Measurements from ENCODE around the gene PGM2. TPM values are rescaled to one million over a fixed set of nuclear protein-coding genes. Genes with fewer than 3 reads are reported as not detected.

PGM2 gene
- polyA plus RNA-seq, 1 donor from 2014 or later, result 9.3 TPM

- Histone ChIP-seq H4K20me1 (ENCODE audit: insufficient read depth) (no peaks in the 10 kb centered on the region), H3K9me3 (ENCODE audit: low read length) (no peaks in the 10 kb centered on the region), H3K79me2 (replicated peaks; ENCODE audit: insufficient read depth, low read length) (no peaks in the 10 kb centered on the region), H3K27ac (ENCODE audit: low read length) (no peak overlapping the region), H3K27me3 (ENCODE audit: insufficient read depth, low read depth, low read length) (no peaks in the 10 kb centered on the region), H3K36me3 (ENCODE audit: insufficient read depth, low read length) (no peaks in the 10 kb centered on the region), H3K9me2 (ENCODE audit: insufficient read depth, low read length) (no peaks in the 10 kb centered on the region), H3F3A (ENCODE audit: insufficient read depth, low read length, poor library complexity, severe bottlenecking) (no peaks in the 10 kb centered on the region), H3K4me3 (ENCODE audit: low read length) (no peak overlapping the region), H3K9ac (ENCODE audit: low read length) (no peak overlapping the region), H3K4me2 (ENCODE audit: low read length) (no peak overlapping the region), H2AFZ (ENCODE audit: low read depth, low read length) (no peak overlapping the region)
- TF ChIP-seq EP300 (conservative IDR thresholded peaks at IDR 0.05; ENCODE audit: poor library complexity, severe bottlenecking) (no peak), POLR2AphosphoS5 (IDR thresholded peaks at IDR 0.05) (no peak), EZH2 (IDR thresholded peaks at IDR 0.05; ENCODE audit: borderline replicate concordance, insufficient read depth, low read length, poor library complexity, severe bottlenecking) (no peak), SMC3 (conservative IDR thresholded peaks at IDR 0.05; ENCODE audit: poor library complexity) (no peak), TAF1 (IDR thresholded peaks at IDR 0.05; ENCODE audit: low read depth) (no peak), RAD21 (conservative IDR thresholded peaks at IDR 0.05) (no peak), MXI1 (conservative IDR thresholded peaks at IDR 0.05; ENCODE audit: poor library complexity, severe bottlenecking) (no peak)
- TF ChIP-seq, protein P1, sequence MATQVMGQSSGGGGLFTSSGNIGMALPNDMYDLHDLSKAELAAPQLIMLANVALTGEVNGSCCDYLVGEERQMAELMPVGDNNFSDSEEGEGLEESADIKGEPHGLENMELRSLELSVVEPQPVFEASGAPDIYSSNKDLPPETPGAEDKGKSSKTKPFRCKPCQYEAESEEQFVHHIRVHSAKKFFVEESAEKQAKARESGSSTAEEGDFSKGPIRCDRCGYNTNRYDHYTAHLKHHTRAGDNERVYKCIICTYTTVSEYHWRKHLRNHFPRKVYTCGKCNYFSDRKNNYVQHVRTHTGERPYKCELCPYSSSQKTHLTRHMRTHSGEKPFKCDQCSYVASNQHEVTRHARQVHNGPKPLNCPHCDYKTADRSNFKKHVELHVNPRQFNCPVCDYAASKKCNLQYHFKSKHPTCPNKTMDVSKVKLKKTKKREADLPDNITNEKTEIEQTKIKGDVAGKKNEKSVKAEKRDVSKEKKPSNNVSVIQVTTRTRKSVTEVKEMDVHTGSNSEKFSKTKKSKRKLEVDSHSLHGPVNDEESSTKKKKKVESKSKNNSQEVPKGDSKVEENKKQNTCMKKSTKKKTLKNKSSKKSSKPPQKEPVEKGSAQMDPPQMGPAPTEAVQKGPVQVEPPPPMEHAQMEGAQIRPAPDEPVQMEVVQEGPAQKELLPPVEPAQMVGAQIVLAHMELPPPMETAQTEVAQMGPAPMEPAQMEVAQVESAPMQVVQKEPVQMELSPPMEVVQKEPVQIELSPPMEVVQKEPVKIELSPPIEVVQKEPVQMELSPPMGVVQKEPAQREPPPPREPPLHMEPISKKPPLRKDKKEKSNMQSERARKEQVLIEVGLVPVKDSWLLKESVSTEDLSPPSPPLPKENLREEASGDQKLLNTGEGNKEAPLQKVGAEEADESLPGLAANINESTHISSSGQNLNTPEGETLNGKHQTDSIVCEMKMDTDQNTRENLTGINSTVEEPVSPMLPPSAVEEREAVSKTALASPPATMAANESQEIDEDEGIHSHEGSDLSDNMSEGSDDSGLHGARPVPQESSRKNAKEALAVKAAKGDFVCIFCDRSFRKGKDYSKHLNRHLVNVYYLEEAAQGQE (IDR thresholded peaks at IDR 0.05; ENCODE audit: borderline replicate concordance), result no peak
- TF ChIP-seq, protein P2, sequence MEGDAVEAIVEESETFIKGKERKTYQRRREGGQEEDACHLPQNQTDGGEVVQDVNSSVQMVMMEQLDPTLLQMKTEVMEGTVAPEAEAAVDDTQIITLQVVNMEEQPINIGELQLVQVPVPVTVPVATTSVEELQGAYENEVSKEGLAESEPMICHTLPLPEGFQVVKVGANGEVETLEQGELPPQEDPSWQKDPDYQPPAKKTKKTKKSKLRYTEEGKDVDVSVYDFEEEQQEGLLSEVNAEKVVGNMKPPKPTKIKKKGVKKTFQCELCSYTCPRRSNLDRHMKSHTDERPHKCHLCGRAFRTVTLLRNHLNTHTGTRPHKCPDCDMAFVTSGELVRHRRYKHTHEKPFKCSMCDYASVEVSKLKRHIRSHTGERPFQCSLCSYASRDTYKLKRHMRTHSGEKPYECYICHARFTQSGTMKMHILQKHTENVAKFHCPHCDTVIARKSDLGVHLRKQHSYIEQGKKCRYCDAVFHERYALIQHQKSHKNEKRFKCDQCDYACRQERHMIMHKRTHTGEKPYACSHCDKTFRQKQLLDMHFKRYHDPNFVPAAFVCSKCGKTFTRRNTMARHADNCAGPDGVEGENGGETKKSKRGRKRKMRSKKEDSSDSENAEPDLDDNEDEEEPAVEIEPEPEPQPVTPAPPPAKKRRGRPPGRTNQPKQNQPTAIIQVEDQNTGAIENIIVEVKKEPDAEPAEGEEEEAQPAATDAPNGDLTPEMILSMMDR (IDR thresholded peaks at IDR 0.05; ENCODE audit: poor library complexity, severe bottlenecking), result no peak
Observed at GRCh38 chr4:37864786-37865185, 38.3 kb downstream of the PGM2 start.

DNA sequence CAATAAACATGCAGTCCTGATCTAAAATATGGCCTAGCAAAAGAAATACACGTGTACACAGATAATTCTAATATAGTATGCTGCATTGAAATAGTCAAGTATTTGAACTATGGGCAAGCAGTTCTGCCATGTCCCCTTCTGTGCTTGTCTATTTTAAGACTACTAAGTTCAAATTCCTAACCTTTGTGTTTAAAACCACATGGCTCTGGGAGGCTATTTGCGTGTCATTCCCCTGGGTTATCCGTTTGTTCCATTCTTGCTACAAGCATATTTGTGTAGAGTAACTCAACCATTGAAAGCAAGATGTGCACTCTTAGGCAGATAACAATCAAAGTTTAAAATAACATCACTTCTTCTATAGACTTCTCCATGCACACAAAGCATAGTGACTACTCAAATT, 39.0 kb downstream of the PGM2 start:
- Histone ChIP-seq H3K9me2 (ENCODE audit: insufficient read depth, low read length) (no peaks in the 10 kb centered on the region), H3K27ac (ENCODE audit: low read length) (no peak overlapping the region), H3K4me2 (ENCODE audit: low read length) (no peak overlapping the region), H3K9ac (ENCODE audit: low read length) (no peak overlapping the region), H3K79me2 (replicated peaks; ENCODE audit: insufficient read depth, low read length) (no peaks in the 10 kb centered on the region), H4K20me1 (ENCODE audit: insufficient read depth) (no peaks in the 10 kb centered on the region), H3K27me3 (ENCODE audit: insufficient read depth, low read depth, low read length) (no peaks in the 10 kb centered on the region), H3K4me3 (ENCODE audit: low read length) (no peak overlapping the region), H3F3A (ENCODE audit: insufficient read depth, low read length, poor library complexity, severe bottlenecking) (no peaks in the 10 kb centered on the region), H3K9me3 (ENCODE audit: low read length) (no peaks in the 10 kb centered on the region), H3K36me3 (ENCODE audit: insufficient read depth, low read length) (no peaks in the 10 kb centered on the region), H2AFZ (ENCODE audit: low read depth, low read length) (no peak overlapping the region)
- TF ChIP-seq SMC3 (conservative IDR thresholded peaks at IDR 0.05; ENCODE audit: poor library complexity) (no peak), TAF1 (IDR thresholded peaks at IDR 0.05; ENCODE audit: low read depth) (no peak)

DNA sequence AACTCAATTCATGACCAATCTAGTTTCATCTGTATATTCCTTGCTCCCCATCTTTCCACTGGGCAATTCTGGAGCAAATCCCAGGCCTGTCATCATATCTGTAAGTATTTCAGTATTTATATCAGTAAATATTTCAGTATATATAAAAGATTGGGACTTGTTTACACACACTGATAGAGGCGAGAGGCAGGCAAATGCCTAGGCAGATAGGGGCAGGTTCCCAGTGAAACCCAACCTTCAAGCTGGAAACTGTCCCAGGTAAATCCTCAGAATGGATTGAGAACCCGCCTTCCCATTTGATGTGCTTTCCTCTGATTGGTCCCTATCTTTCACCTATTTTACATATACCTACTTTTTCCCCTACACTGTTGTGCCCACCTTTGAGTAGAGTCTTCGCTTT, 40.6 kb downstream of the PGM2 start:
- H3K4me3 ChIP-seq (ENCODE audit: low read length), result no peak overlapping the region

More for the DNA sequence above, 40.6 kb downstream of the PGM2 start:
- H3K79me2 ChIP-seq (replicated peaks; ENCODE audit: insufficient read depth, low read length), result no peaks in the 10 kb centered on the region
- H3K27ac ChIP-seq (ENCODE audit: low read length), result no peak overlapping the region
- no peaks in the 10 kb centered on the region for H3F3A ChIP-seq (ENCODE audit: insufficient read depth, low read length, poor library complexity, severe bottlenecking)
- H3K9me3 ChIP-seq (ENCODE audit: low read length), result no peaks in the 10 kb centered on the region
- no peak for TF ChIP-seq MXI1 (conservative IDR thresholded peaks at IDR 0.05; ENCODE audit: poor library complexity, severe bottlenecking)
- no peak for TF ChIP-seq RAD21 (conservative IDR thresholded peaks at IDR 0.05)
- TF ChIP-seq TAF1 (IDR thresholded peaks at IDR 0.05; ENCODE audit: low read depth), result no peak
- no peak for TF ChIP-seq SMC3 (conservative IDR thresholded peaks at IDR 0.05; ENCODE audit: poor library complexity)
- TF ChIP-seq, protein P1 (IDR thresholded peaks at IDR 0.05; ENCODE audit: borderline replicate concordance), result no peak
- TF ChIP-seq, protein P2 (IDR thresholded peaks at IDR 0.05; ENCODE audit: poor library complexity, severe bottlenecking), result no peak
- no peak for TF ChIP-seq EP300 (conservative IDR thresholded peaks at IDR 0.05; ENCODE audit: poor library complexity, severe bottlenecking)
- TF ChIP-seq POLR2AphosphoS5 (IDR thresholded peaks at IDR 0.05), result no peak
- no peak for TF ChIP-seq EZH2 (IDR thresholded peaks at IDR 0.05; ENCODE audit: borderline replicate concordance, insufficient read depth, low read length, poor library complexity, severe bottlenecking)
- no peaks in the 10 kb centered on the region for H4K20me1 ChIP-seq (ENCODE audit: insufficient read depth)
- no peak overlapping the region for H2AFZ ChIP-seq (ENCODE audit: low read depth, low read length)
- no peaks in the 10 kb centered on the region for H3K36me3 ChIP-seq (ENCODE audit: insufficient read depth, low read length)
- H3K4me2 ChIP-seq (ENCODE audit: low read length), result no peak overlapping the region
- H3K9me2 ChIP-seq (ENCODE audit: insufficient read depth, low read length), result no peaks in the 10 kb centered on the region
- no peaks in the 10 kb centered on the region for H3K27me3 ChIP-seq (ENCODE audit: insufficient read depth, low read depth, low read length)
- no peak overlapping the region for H3K9ac ChIP-seq (ENCODE audit: low read length)
